ENCODE results near the gene MGST3.
"Not testable (repeated sequence)": the region's sequence is repeated elsewhere in the genome, so short reads cannot be mapped to it uniquely, and the experiment has no call there.

Gene MGST3

GRCh38 chr1:165648919-165649572 lies 18.0 kb downstream of the MGST3 start:
- Histone ChIP-seq H3K27me3 (ENCODE audit: insufficient read depth, low read depth) (no peaks in the 10 kb centered on the region; the same call in 1 of the 2 replicates), H4K20me1 (ENCODE audit: insufficient read depth) (no peaks in the 10 kb centered on the region), H3K36me3 (ENCODE audit: insufficient read depth) (no peaks in the 10 kb centered on the region), H3K9ac (no peak overlapping the region), H3K4me2 (no peak overlapping the region), H3K4me1 (ENCODE audit: low read depth, poor library complexity, severe bottlenecking) (peaks cover 21% of the 10 kb centered on the region), H3K27ac (no peak overlapping the region), H3K4me3 (IDR thresholded peaks at IDR 0.05; ENCODE audit: insufficient read depth, low read depth, low read length) (no peak overlapping the region), H3K79me2 (ENCODE audit: insufficient read depth, low read depth) (no peaks in the 10 kb centered on the region), H2AFZ (ENCODE audit: low read depth) (no peak overlapping the region)
- TF ChIP-seq CTCF (conservative IDR thresholded peaks at IDR 0.05; ENCODE audit: low read depth, low read length), result no peak

- Histone ChIP-seq H3K4me1 (ENCODE audit: low read depth, poor library complexity, severe bottlenecking) (peaks cover 10% of the 10 kb centered on the region), H2AFZ (ENCODE audit: low read depth) (no peak overlapping the region), H3K4me2 (no peak overlapping the region), H3K9ac (no peak overlapping the region), H3K27me3 (ENCODE audit: insufficient read depth, low read depth) (no peaks in the 10 kb centered on the region; the same call in 1 of the 2 replicates), H3K4me3 (IDR thresholded peaks at IDR 0.05; ENCODE audit: insufficient read depth, low read depth, low read length) (no peak overlapping the region), H3K79me2 (ENCODE audit: insufficient read depth, low read depth) (no peaks in the 10 kb centered on the region), H3K36me3 (ENCODE audit: insufficient read depth) (no peaks in the 10 kb centered on the region), H3K27ac (no peak overlapping the region), H4K20me1 (ENCODE audit: insufficient read depth) (no peaks in the 10 kb centered on the region)
- TF ChIP-seq CTCF (conservative IDR thresholded peaks at IDR 0.05; ENCODE audit: low read depth, low read length), result no peak
Observed at GRCh38 chr1:165650981-165651625, 20.1 kb downstream of the MGST3 start.

GRCh38 chr1:165658766-165659580 lies 27.9 kb downstream of the MGST3 start:
- not testable (repeated sequence) for H4K20me1 ChIP-seq (ENCODE audit: insufficient read depth); H3K4me3 ChIP-seq (IDR thresholded peaks at IDR 0.05; ENCODE audit: insufficient read depth, low read depth, low read length); H3K27ac ChIP-seq; H3K9ac ChIP-seq; H3K4me1 ChIP-seq (ENCODE audit: low read depth, poor library complexity, severe bottlenecking); H3K27me3 ChIP-seq (ENCODE audit: insufficient read depth, low read depth); H3K79me2 ChIP-seq (ENCODE audit: insufficient read depth, low read depth); H3K36me3 ChIP-seq (ENCODE audit: insufficient read depth); H2AFZ ChIP-seq (ENCODE audit: low read depth); H3K4me2 ChIP-seq

- H3K27me3 ChIP-seq (ENCODE audit: insufficient read depth, low read depth), result no peaks in the 10 kb centered on the region
- H3K36me3 ChIP-seq (ENCODE audit: insufficient read depth), result no peaks in the 10 kb centered on the region; the same call in 1 of the 2 replicates
- H4K20me1 ChIP-seq (ENCODE audit: insufficient read depth), result no peaks in the 10 kb centered on the region
- no peak overlapping the region for H3K9ac ChIP-seq
- no peak overlapping the region for H3K27ac ChIP-seq
- TF ChIP-seq CTCF (conservative IDR thresholded peaks at IDR 0.05; ENCODE audit: low read depth, low read length), result no peak
- H3K4me2 ChIP-seq, result no peak overlapping the region
- no peaks in the 10 kb centered on the region for H3K79me2 ChIP-seq (ENCODE audit: insufficient read depth, low read depth)
- no peaks in the 10 kb centered on the region for H3K4me1 ChIP-seq (ENCODE audit: low read depth, poor library complexity, severe bottlenecking)
- H2AFZ ChIP-seq (ENCODE audit: low read depth), result no peak overlapping the region
- no peak overlapping the region for H3K4me3 ChIP-seq (IDR thresholded peaks at IDR 0.05; ENCODE audit: insufficient read depth, low read depth, low read length)
Observed at GRCh38 chr1:165659581-165659895, 28.5 kb downstream of the MGST3 start.
